ENCODE results near the gene DYRK3.

The DYRK3 gene

DNA sequence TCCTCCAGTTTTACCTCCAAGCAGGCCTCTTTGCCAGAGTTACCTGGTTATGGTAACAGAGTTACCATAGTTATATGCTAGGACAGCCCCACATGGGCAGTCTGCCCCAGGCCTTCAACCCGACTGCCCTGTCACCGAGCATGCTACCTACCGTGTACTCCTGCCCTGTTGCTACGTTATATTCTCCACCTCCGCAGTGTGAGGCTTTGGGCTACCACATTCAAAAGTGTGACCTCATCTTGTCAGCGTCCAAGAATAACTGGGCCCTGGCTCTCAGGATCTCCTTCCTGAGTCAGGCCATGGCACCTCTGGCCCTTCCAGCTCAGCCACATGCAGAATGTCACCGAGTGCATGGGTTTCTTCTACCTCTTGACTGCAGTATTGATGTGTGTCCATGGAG, 58.3 kb downstream of the DYRK3 start:
- peak overlapping the region; percentile 87 to 91 for H3K27ac ChIP-seq
- DNase-seq (ENCODE audit: low spot score), result peak; percentile 85
- TF ChIP-seq, protein P1, sequence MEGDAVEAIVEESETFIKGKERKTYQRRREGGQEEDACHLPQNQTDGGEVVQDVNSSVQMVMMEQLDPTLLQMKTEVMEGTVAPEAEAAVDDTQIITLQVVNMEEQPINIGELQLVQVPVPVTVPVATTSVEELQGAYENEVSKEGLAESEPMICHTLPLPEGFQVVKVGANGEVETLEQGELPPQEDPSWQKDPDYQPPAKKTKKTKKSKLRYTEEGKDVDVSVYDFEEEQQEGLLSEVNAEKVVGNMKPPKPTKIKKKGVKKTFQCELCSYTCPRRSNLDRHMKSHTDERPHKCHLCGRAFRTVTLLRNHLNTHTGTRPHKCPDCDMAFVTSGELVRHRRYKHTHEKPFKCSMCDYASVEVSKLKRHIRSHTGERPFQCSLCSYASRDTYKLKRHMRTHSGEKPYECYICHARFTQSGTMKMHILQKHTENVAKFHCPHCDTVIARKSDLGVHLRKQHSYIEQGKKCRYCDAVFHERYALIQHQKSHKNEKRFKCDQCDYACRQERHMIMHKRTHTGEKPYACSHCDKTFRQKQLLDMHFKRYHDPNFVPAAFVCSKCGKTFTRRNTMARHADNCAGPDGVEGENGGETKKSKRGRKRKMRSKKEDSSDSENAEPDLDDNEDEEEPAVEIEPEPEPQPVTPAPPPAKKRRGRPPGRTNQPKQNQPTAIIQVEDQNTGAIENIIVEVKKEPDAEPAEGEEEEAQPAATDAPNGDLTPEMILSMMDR (IDR thresholded peaks at IDR 0.05), result no peak
- H3K4me3 ChIP-seq, result peak overlapping the region; percentile 52

- DNase-seq (ENCODE audit: low spot score), result no peak
- H3K27ac ChIP-seq, result peak overlapping the region; percentile 87 to 91
- TF ChIP-seq, protein P1 (IDR thresholded peaks at IDR 0.05), result no peak
- peak overlapping the region; percentile 52 for H3K4me3 ChIP-seq
Measured at GRCh38 chr1:206694171-206695124, 59.1 kb downstream of the DYRK3 start.

- TF ChIP-seq, protein P1 (IDR thresholded peaks at IDR 0.05), result no peak
- no peak overlapping the region for H3K4me3 ChIP-seq
- no peak overlapping the region for H3K27ac ChIP-seq
- no peak for DNase-seq (ENCODE audit: low spot score)
Measured at GRCh38 chr1:206695733-206696132, 60.4 kb downstream of the DYRK3 start.

- H3K4me3 ChIP-seq, result no peak overlapping the region
- no peak overlapping the region for H3K27ac ChIP-seq
- no peak for DNase-seq (ENCODE audit: low spot score)
- TF ChIP-seq, protein P1 (IDR thresholded peaks at IDR 0.05), result no peak
Measured at GRCh38 chr1:206696812-206697585, 61.7 kb downstream of the DYRK3 start.

DNA sequence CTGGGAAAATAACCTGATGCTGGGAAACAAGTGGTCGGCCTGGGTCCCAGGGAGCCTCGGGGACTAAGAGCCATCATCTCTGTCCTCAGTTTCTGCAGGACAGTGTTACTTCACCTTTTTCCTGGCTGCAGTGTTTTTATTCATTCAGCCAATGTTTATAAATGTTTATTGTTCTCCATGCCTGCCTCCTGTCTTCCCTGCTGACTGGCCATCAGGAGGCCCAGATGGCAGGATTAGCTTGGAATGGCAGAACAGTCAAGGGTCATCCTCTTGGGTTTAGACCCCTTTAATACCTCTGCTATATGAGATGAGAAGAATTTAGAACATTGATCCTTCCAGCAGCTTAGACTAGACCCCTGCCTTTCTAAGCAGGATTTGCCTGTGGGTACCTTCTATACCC, 62.7 kb downstream of the DYRK3 start:
- no peak overlapping the region for H3K27ac ChIP-seq
- TF ChIP-seq, protein P1 (IDR thresholded peaks at IDR 0.05), result no peak
- no peak for DNase-seq (ENCODE audit: low spot score)
- H3K4me3 ChIP-seq, result no peak overlapping the region
